NCI-H2196 (cell line): Measurements from ENCODE around the gene SLC13A4.
"Not testable (repeated sequence)": the region's sequence is repeated elsewhere in the genome, so short reads cannot be mapped to it uniquely, and the experiment has no call there.

Source experiments
- DNase-seq: peaks from one replicate; lab custom pipeline; 2025; ENCODE audit not compliant: unreplicated experiment; lab: John Stamatoyannopoulos, UW

Gene SLC13A4

GRCh38 chr7:135704074-135704473 is 23.9 kb downstream of the SLC13A4 start:
- DNase-seq: no peak

DNA sequence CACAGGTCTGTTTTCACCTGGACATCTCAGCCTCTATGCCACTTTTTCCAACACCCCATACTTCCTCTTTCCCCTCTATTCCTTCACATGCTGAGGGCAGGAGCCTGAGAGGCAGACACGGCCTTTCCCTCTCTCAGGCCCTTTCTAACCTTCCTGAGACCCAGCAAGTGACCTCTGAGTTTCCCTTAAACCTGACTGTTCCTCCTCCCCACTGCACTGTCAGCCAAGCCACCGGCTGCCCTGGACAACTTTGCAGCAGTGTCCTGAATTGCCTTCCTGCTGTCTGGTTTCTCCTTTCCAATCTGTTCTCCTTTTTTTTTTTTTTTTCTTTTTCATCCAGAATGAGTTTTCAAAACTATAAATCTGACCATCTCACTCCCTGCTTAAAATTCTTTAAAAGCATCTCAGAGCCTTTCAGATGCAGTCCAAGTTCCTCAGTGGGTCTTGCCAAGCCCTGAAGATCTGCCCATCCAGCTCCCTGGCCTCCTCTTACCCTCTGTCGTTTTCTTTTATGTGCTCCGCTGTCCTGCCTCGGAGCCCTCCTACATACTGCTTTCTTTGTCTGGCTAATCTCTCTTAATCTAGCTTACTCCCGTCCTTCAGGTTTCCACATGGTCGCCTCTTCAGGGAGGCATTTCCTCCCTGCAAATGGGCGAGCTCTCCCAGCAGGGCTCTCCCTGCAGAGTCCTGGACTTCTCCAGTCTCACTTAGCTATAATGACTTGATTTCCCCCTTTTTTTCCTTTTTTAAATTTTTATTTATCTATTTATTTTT is 30.5 kb downstream of the SLC13A4 start:
- DNase-seq: no peak

GRCh38 chr7:135693558-135693957 is 34.4 kb downstream of the SLC13A4 start:
- DNase-seq: no peak

DNA sequence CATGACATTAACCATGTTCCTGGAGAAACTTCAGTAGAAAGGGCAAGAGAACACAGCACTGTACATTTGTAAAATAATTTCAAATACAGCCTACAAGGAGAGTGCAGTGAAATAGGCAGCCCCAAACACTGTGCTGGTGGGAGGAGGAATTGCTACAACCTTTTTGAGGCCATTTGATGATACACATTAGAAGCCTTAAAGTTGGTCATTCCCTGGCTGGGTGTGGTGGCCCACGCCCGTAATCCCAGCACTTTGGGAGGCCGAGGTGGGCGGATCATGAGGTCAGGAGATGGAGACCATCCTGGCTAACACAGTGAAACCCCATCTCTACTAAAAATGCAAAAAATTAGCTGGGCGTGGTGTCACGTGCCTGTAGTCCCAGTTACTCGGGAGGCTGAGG is 35.4 kb downstream of the SLC13A4 start:
- DNase-seq: not testable (repeated sequence)

DNA sequence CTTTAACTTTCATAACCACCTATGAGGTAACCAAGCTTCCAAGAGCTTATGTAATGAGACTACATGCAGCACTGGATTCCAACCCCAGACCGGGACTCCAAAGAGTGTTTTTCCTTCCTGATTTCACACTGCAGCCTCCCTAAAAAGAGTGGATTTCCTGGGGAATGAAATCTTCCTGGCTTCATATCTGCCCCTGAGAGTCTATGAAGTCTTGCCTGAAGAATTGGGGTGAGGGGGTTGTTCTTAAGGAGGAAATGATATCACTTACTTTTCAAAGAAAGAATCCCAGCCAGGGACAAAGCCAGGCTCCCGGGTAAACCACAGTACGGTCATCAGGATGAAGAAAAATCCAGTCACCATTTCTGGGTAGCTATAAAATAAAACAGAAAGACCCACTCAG is 35.9 kb downstream of the SLC13A4 start:
- no peak for DNase-seq

- DNase-seq: no peak
These were observed 37.4 kb downstream of the SLC13A4 start for GRCh38 chr7:135690566-135690965.

DNA sequence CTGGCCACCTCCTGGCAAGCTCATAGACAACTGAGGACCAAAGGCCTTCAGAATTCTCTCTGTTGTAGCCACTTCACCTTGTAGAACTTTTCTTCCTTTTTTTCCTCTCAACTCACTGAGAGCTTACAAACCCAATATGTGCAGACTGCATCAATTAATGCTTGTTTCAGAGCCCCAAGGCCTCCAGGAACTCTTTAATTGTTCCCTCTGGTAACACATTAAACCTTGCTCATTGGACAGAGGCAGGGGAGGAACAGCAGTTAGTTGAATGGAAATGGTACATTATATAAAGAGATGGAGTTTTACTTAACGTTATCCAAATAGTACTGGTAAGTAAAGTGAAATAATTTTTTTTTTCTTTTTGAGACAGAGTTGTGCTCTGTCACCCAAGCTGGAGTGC is 40.5 kb downstream of the SLC13A4 start:
- no peak for DNase-seq

- no peak for DNase-seq
These were observed 42.5 kb downstream of the SLC13A4 start for GRCh38 chr7:135685306-135686084.

DNA sequence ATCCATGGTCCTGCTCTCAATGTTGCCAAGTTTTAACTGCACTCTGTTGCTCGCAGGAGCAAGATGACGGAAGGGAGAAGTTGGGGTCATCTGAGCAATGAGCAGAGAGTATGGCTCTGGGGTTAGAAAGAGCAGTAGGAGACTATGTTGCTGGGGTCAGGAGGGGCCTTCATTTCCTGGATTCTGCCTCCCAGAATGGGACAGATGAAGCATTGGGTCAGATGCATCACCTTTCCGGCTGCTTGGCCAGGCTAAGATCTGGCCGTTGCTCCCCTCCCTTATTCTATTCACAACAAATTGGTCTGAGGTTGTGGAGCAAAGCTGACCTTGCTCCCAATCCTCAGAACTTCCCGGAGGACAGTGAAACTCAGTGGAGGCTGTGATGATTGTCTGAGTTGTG is 43.3 kb downstream of the SLC13A4 start:
- DNase-seq: no peak

DNA sequence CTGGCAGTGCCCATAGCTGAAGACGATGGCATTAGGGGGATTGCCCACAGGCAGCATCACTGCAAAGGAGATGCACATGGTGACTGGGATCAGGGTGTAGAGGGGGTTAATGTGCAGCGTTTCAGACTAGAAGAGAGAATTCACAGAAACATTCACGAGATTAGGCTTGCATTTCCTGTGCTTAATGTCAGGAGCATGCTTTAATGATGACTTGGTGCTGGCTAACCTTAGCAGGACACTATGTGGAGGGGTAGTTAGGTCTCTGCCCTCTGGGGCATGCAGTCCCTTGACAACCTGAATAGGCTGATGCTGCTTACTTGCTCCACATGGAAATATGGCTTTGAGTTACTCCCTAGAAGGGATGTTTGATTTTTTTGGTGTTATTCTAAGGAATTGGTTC is 43.9 kb downstream of the SLC13A4 start:
- no peak for DNase-seq

- no peak for DNase-seq
These were observed 44.4 kb downstream of the SLC13A4 start for GRCh38 chr7:135683609-135684008.

DNA sequence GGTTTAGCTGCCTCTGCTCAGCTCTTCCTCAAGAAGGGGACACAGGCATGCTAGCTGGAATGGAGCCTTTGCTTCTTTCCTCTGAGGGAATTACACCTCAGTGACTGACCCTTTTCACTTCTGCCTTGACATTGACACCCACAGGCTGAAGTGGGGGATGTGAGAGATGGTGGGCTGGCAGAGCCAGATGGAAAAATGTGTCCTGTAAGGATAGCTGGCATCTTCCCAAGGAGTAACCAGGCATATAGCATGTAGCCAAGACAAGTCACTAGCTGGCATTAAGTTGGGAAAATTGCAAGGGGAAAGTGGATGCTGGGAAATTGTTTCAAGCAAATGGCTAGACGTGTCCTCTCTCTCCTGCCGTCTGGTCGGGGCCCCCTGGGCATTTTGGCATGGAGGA is 45.8 kb downstream of the SLC13A4 start:
- no peak for DNase-seq

- DNase-seq: no peak
These were observed 46.2 kb downstream of the SLC13A4 start for GRCh38 chr7:135681762-135682161.

- DNase-seq: peak; percentile 67
These were observed 49.1 kb downstream of the SLC13A4 start for GRCh38 chr7:135678612-135679575.

DNA sequence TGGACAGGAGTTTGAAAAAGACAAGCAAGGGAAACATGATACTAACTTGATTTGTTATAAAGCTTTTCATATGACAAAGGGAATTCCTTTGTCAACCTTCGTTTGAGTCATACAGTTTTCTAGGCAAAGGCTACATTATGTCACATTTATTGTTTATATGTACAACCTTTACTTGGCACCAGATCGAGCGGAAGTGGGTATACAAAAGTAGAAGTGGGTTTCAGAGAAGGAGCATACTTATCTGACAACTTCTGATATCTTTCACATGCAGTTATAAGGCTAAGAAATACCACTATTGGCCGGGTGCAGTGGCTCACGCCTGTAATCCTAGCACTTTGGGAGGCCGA is 54.7 kb downstream of the SLC13A4 start:
- no peak for DNase-seq

GRCh38 chr7:135672560-135673359 is 55.2 kb downstream of the SLC13A4 start:
- DNase-seq: peak; percentile 52

DNA sequence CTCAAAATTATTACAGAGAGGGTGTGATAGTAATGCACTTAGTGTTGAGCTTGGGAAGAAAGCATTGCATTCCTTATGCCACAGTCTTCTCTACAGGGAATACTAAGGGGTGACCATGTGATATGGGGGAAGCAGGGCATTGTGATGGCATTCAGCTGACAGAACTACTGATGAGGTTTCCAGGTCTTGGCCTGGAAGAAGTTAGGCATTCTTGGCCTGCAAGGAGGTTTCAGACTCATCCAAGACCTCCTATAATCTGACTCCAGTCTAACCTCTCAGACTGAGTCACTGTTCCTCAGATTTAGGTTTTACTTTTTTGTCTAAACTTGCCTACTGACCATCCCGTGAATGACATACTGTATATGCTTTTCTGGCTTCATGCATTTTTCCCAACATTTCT is 57.8 kb downstream of the SLC13A4 start:
- DNase-seq: no peak

GRCh38 chr7:135669774-135670173 is 58.2 kb downstream of the SLC13A4 start:
- no peak for DNase-seq

- DNase-seq: not testable (repeated sequence)
These were observed 59.1 kb downstream of the SLC13A4 start for GRCh38 chr7:135668852-135669395.

- DNase-seq: not testable (repeated sequence)
These were observed 60.4 kb downstream of the SLC13A4 start for GRCh38 chr7:135667626-135668025.
